Panc1 (cell line): Measurements from ENCODE around the gene MAGI2.

Source experiments
- POLR2AphosphoS5 ChIP-seq: IDR thresholded peaks from 2 replicates; pipeline ENCODE4 v1.6.1; 2012; ENCODE audit warnings: mild to moderate bottlenecking, low read depth, low read length, moderate library complexity
- REST ChIP-seq, 2 experiments: IDR thresholded peaks; 2 replicates each; pipeline ENCODE4 v1.6.1; 2011 to 2012; ENCODE audit warnings: low read depth in 2 of 2, control low read depth in 1 of 2, low read length in 1 of 2, mild to moderate bottlenecking in 1 of 2, moderate library complexity in 1 of 2; ENCODE audit not compliant: insufficient read depth in 1 of 2
- TF ChIP-seq, protein P1 (sequence below): fragments of 450-650 bp; IDR thresholded peaks from 2 replicates; pipeline ENCODE4 v1.5.1; 2017; ENCODE audit warnings: mild to moderate bottlenecking

GRCh38 chr7:78690174-78690573 lies 763.3 kb downstream of the MAGI2 start:
- no peak for TF ChIP-seq POLR2AphosphoS5
- TF ChIP-seq, protein P1, sequence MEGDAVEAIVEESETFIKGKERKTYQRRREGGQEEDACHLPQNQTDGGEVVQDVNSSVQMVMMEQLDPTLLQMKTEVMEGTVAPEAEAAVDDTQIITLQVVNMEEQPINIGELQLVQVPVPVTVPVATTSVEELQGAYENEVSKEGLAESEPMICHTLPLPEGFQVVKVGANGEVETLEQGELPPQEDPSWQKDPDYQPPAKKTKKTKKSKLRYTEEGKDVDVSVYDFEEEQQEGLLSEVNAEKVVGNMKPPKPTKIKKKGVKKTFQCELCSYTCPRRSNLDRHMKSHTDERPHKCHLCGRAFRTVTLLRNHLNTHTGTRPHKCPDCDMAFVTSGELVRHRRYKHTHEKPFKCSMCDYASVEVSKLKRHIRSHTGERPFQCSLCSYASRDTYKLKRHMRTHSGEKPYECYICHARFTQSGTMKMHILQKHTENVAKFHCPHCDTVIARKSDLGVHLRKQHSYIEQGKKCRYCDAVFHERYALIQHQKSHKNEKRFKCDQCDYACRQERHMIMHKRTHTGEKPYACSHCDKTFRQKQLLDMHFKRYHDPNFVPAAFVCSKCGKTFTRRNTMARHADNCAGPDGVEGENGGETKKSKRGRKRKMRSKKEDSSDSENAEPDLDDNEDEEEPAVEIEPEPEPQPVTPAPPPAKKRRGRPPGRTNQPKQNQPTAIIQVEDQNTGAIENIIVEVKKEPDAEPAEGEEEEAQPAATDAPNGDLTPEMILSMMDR = no peak
- TF ChIP-seq REST (IDR thresholded peaks at IDR 0.05; ENCODE audit: insufficient read depth in 1 of 2, low read depth in 2 of 2, low read length in 1 of 2) = no peak
